HT-29 (cell line): ENCODE data around the gene GRM4. TPM values are rescaled to one million over a fixed set of nuclear protein-coding genes. Genes with fewer than 3 reads are reported as not detected.

ENCODE experiments used
- DNase-seq: peaks from one replicate; pipeline ENCODE4 v3.0.0-alpha.2; 2015; ENCODE audit warnings: low spot score
- total RNA-seq: library from RNA; depleted of rRNA; stranded (reverse); fragments of >200 nt; shearing (Covaris generic); gene quantifications from 2 replicates; pipeline ENCODE4 v1.2.3, GENCODE V29; 2014

Gene GRM4
- total RNA-seq, 1 experiment from 2014 or later, result not detected

- DNase-seq, result no peak
Observed at GRCh38 chr6:34157851-34158250, 12.0 kb upstream of the GRM4 start.

- DNase-seq, result no peak
Observed at GRCh38 chr6:34157236-34157830, 11.4 kb upstream of the GRM4 start.

- no peak for DNase-seq
Observed at GRCh38 chr6:34155471-34156300, 9.8 kb upstream of the GRM4 start.

GRCh38 chr6:34154668-34155447 lies 9.0 kb upstream of the GRM4 start:
- peak; percentile 33 for DNase-seq

GRCh38 chr6:34152806-34153520 lies 7.1 kb upstream of the GRM4 start:
- DNase-seq, result no peak

- DNase-seq, result no peak
Observed at GRCh38 chr6:34152042-34152524, 6.2 kb upstream of the GRM4 start.

- peak; percentile 27 for DNase-seq
Observed at GRCh38 chr6:34151321-34152041, 5.6 kb upstream of the GRM4 start.

- DNase-seq, result no peak
Observed at GRCh38 chr6:34150766-34151165, 4.9 kb upstream of the GRM4 start.

- no peak for DNase-seq
Observed at GRCh38 chr6:34149831-34150400, 4.0 kb upstream of the GRM4 start.

- DNase-seq, result no peak
Observed at GRCh38 chr6:34149452-34149810, 3.5 kb upstream of the GRM4 start.

- DNase-seq, result no peak
Observed at GRCh38 chr6:34148631-34149451, 3.0 kb upstream of the GRM4 start.

GRCh38 chr6:34147906-34148630 lies 2.2 kb upstream of the GRM4 start:
- no peak for DNase-seq

- no peak for DNase-seq
Observed at GRCh38 chr6:34146801-34147592, 1.1 kb upstream of the GRM4 start.

- DNase-seq, result no peak
Observed at GRCh38 chr6:34145161-34146020, 496 bp downstream of the GRM4 start.

- no peak for DNase-seq
Observed at GRCh38 chr6:34144581-34145160, 1.2 kb downstream of the GRM4 start.

- DNase-seq, result no peak
Observed at GRCh38 chr6:34143884-34144580, 1.9 kb downstream of the GRM4 start.
